ENCODE measurements around the gene VRK2. TPM values are rescaled to one million over a fixed set of nuclear protein-coding genes. Genes with fewer than 3 reads are reported as not detected.

Gene VRK2
- total and polyA plus RNA-seq, 9 donors: 7.3 to 19.8 (median 16.3) TPM

DNA sequence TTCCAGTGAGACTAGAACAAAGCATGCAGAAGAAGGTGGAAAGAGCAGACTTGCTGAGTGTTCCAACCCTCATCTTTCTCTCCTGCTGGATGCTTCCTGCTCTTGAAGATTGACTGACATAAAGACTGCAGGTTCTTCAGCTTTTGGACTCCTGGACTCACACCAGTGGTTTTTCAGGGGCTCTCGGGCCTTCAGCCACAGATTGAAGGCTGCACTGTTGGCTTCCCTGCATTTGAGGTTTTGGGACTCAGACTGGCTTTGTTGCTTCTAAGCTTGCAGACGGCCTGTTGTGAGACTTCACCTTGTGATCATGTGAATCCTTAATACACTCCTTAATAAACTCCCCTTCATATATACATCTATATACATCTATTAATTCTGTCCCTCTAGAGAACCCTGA, 20.4 kb downstream of the VRK2 start:
- Histone ChIP-seq H3K36me3 (no peaks in the 10 kb centered on the region), H3K27me3 (no peaks in the 10 kb centered on the region), H3K4me1 (ENCODE audit: insufficient read depth) (no peaks in the 10 kb centered on the region), H3K27ac (no peak overlapping the region), H3K4me3 (no peak overlapping the region), H3K9me3 (no peaks in the 10 kb centered on the region)
- 97 to 100% (median 98%) methylated on average over 2 of the region's 2 CpGs for WGBS, 3 donors
- DNase-seq: no peak
- TF ChIP-seq POLR2A (IDR thresholded peaks at IDR 0.05): no peak
- no peak for TF ChIP-seq EP300 (IDR thresholded peaks at IDR 0.05)
- TF ChIP-seq, protein P1, sequence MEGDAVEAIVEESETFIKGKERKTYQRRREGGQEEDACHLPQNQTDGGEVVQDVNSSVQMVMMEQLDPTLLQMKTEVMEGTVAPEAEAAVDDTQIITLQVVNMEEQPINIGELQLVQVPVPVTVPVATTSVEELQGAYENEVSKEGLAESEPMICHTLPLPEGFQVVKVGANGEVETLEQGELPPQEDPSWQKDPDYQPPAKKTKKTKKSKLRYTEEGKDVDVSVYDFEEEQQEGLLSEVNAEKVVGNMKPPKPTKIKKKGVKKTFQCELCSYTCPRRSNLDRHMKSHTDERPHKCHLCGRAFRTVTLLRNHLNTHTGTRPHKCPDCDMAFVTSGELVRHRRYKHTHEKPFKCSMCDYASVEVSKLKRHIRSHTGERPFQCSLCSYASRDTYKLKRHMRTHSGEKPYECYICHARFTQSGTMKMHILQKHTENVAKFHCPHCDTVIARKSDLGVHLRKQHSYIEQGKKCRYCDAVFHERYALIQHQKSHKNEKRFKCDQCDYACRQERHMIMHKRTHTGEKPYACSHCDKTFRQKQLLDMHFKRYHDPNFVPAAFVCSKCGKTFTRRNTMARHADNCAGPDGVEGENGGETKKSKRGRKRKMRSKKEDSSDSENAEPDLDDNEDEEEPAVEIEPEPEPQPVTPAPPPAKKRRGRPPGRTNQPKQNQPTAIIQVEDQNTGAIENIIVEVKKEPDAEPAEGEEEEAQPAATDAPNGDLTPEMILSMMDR (IDR thresholded peaks at IDR 0.05): no peak
- intact Hi-C loops (cut with DNase I): no loop called here

DNA sequence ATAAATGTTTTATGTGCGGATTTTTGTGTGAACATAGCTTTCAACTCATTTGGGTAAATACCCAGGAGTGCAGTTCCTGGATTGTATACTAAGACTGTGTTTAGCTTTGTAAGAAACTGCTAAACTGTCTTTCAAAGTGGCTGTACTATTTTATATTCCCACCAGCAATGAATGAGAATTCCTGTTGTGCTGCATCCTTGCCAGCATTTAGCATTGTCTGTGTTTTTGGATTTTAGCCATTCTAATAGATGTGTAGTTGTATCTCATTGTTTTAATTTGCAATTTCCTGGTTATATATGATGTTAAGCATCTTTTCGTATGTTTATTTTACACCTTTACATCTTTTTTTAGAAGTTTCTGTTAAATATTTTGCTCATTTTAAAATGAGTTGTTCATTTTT, 24.2 kb downstream of the VRK2 start:
- no peaks in the 10 kb centered on the region for H3K27me3 ChIP-seq
- no peaks in the 10 kb centered on the region for H3K9me3 ChIP-seq
- H3K4me1 ChIP-seq (ENCODE audit: insufficient read depth): no peaks in the 10 kb centered on the region
- H3K27ac ChIP-seq: no peak overlapping the region
- intact Hi-C loops (cut with DNase I): no loop called here
- no peaks in the 10 kb centered on the region for H3K36me3 ChIP-seq
- no peak overlapping the region for H3K4me3 ChIP-seq
- no peak for DNase-seq
- TF ChIP-seq POLR2A (IDR thresholded peaks at IDR 0.05) (no peak), EP300 (IDR thresholded peaks at IDR 0.05) (no peak)
- TF ChIP-seq, protein P1 (IDR thresholded peaks at IDR 0.05): no peak
- WGBS, 3 donors: 94 to 97% (median 96%) methylated on average over 2 of the region's 2 CpGs

DNA sequence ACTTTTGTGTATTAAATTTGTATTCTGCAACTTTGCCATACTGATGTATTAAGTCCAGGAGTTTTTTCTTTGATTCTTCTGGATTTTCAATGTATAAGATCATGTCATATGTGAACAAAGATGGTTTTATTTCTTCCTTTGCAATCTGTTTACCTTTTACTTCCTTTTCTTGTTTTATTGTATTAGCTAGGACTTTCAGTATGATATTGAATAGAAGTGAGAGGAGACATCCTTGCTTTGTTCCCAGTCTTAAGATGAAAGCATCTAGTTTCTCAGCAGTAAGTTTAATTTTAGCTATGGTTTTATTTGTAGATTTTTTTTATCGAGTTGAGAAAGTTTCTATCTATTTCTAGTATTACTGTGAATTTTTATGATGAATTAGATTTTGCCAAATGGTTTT, 25.5 kb downstream of the VRK2 start:
- Histone ChIP-seq H3K36me3 (no peaks in the 10 kb centered on the region), H3K4me1 (ENCODE audit: insufficient read depth) (no peaks in the 10 kb centered on the region), H3K27me3 (no peaks in the 10 kb centered on the region), H3K27ac (no peak overlapping the region), H3K9me3 (no peaks in the 10 kb centered on the region), H3K4me3 (no peak overlapping the region)
- intact Hi-C loops (cut with DNase I): no loop called here
- no peak for TF ChIP-seq EP300 (IDR thresholded peaks at IDR 0.05)
- TF ChIP-seq, protein P1 (IDR thresholded peaks at IDR 0.05): no peak
- TF ChIP-seq POLR2A (IDR thresholded peaks at IDR 0.05): no peak
- DNase-seq: no peak
- WGBS, 3 donors: 67 to 88% (median 80%) methylated on average over 1 of the region's 1 CpG

DNA sequence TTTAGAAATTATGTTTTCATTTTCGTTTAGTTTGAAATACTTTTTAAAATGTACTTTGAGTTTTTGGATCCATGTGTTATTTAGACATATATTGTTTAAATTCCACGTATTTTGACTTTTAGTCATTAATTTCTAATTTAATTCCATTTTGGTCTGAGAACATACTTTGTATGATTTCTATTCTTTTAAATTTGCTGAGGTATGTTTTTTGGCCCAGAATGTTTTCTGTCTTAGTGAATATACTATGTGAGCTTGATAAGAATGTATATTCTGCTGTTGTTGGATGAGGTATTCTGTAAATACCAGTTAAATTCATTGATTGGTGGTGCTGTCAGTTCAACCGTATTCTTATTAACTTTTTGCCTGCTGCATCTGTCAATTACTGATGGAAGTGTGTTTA, 26.4 kb downstream of the VRK2 start:
- Histone ChIP-seq H3K4me1 (ENCODE audit: insufficient read depth) (no peaks in the 10 kb centered on the region), H3K27me3 (no peaks in the 10 kb centered on the region), H3K36me3 (no peaks in the 10 kb centered on the region), H3K4me3 (no peak overlapping the region), H3K27ac (no peak overlapping the region), H3K9me3 (no peaks in the 10 kb centered on the region)
- DNase-seq: no peak
- 92 to 94% (median 93%) methylated on average over 3 of the region's 3 CpGs for WGBS, 3 donors
- intact Hi-C loops (cut with DNase I): no loop called here
- TF ChIP-seq POLR2A (IDR thresholded peaks at IDR 0.05): no peak
- no peak for TF ChIP-seq EP300 (IDR thresholded peaks at IDR 0.05)
- TF ChIP-seq, protein P1 (IDR thresholded peaks at IDR 0.05): no peak

DNA sequence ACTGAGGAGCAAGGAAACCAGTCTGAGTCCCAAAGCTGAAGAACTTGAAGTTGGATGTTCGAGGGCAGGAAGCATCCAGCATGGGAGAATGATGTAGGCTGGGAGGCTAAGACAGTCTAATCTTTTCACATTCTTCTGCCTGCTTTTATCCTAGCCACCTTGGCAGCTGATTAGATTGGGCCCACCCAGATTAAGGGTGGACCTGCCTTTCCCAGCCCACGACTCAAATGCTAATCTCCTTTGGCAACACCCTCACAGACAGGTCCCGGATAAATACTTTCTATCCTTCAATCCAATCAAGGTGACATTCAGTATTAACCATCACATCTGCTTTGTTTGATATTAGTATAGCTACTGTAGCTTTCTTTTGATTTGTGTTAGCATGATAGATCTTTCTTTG, 27.1 kb downstream of the VRK2 start:
- WGBS, 3 donors: 91 to 94% (median 92%) methylated on average over 3 of the region's 3 CpGs
- TF ChIP-seq POLR2A (IDR thresholded peaks at IDR 0.05) (no peak), EP300 (IDR thresholded peaks at IDR 0.05) (no peak)
- TF ChIP-seq, protein P1 (IDR thresholded peaks at IDR 0.05): no peak
- DNase-seq: no peak
- Histone ChIP-seq H3K4me3 (no peak overlapping the region), H3K27ac (no peak overlapping the region), H3K36me3 (no peaks in the 10 kb centered on the region), H3K27me3 (no peaks in the 10 kb centered on the region), H3K9me3 (no peaks in the 10 kb centered on the region), H3K4me1 (ENCODE audit: insufficient read depth) (no peaks in the 10 kb centered on the region)
- intact Hi-C loops (cut with DNase I): no loop called here
